ENCODE results near the gene SELENOF. TPM values are rescaled to one million over a fixed set of nuclear protein-coding genes. Genes with fewer than 3 reads are reported as not detected.

Gene SELENOF
- total RNA-seq, 1 donor from 2014 or later, result 67.0 TPM

DNA sequence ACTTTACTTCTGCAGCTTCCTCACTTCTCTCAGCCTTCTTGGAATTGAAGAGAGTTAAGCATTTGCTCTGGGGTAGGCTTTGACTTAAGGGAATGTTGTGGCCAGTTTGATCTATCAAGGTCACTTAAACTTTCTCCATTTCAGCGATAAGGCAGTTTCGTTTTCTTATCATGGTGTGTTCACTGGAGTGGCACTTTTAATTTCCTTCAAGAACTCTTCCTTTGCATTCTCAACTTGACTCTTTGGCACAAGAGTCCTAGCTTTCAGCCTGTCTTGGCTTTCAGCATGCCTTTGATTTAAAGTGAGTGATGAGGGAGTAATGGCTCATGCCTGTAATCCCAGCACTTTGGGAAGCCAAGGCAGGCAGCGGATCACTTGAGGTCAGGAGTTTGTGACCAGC is 39.2 kb upstream of the SELENOF start:
- no peak overlapping the region for H3K4me3 ChIP-seq

GRCh38 chr1:86951430-86951829 is 37.5 kb upstream of the SELENOF start:
- no peak overlapping the region for H3K4me3 ChIP-seq
- no peak overlapping the region for H3K27ac ChIP-seq (replicated peaks)
- intact Hi-C loops (cut with micrococcal nuclease), result no loop called here
- DNase-seq, result no peak
- peaks cover 15% of the 10 kb centered on the region for H3K4me1 ChIP-seq
- no peaks in the 10 kb centered on the region for H3K27me3 ChIP-seq (ENCODE audit: low read depth)
- no peaks in the 10 kb centered on the region for H3K9me3 ChIP-seq (replicated peaks)
- H3K36me3 ChIP-seq, result no peaks in the 10 kb centered on the region
- no peak for TF ChIP-seq CTCF (IDR thresholded peaks at IDR 0.05; ENCODE audit: borderline replicate concordance)

More for the DNA sequence above, 39.2 kb upstream of the SELENOF start:
- H3K27ac ChIP-seq (replicated peaks), result no peak overlapping the region
- intact Hi-C loops (cut with micrococcal nuclease), result no loop called here
- no peak for DNase-seq
- H3K36me3 ChIP-seq, result no peaks in the 10 kb centered on the region
- H3K4me1 ChIP-seq, result peaks cover 4% of the 10 kb centered on the region
- no peak for TF ChIP-seq CTCF (IDR thresholded peaks at IDR 0.05; ENCODE audit: borderline replicate concordance)
- no peaks in the 10 kb centered on the region for H3K27me3 ChIP-seq (ENCODE audit: low read depth)
- no peaks in the 10 kb centered on the region for H3K9me3 ChIP-seq (replicated peaks)

DNA sequence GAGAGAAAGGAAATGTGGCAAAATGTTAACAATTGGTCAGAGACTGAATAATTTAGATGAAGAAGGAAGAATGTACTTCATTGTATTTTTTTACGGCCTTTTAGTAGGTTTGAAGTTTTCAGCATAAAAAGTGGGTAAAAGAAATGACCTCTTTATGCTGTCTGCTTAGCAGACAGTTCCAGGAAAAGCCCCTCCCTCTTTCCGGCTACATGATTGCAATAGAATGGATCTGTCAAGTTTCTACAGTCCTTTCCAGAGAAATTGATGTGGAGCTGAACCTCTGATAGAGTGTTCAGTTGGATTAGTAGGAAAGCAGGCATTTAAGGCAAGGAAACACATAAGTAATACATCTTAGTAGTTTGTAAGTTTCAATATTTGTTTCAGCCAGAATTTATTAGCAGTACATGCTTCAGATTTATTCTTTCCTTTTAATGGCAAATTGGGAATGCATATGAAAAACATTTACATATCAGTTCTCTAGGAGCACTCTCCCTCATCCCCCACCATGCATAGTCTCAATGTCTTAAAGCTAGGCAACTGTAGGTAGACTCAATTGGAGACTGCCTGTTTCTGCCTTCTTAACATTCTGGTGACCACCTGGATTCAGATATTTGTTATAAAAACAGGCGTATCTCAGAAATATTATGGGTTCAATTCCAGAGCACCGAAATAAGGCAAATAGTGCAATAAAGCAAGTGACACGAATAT is 36.9 kb upstream of the SELENOF start:
- no peak overlapping the region for H3K27ac ChIP-seq (replicated peaks)
- intact Hi-C loops (cut with micrococcal nuclease), result no loop called here

DNA sequence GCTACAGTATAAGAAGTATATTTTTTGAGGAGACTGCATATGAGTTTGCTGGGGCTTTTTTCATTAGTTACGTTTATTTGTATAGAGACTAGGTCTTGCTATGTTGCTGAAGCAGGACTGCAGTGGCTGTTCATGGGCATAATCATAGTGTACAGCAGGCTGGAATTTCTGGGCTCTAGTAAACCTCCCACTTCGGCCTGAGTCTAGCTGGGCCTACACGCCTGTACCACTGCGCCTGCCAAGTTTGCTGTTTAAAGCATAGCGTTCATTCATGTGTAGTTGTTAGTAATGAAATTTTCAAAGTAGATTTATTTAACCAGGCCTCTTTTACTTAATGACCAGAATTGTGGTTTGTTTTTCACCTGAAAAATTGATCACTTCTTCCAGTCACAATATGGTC is 34.3 kb upstream of the SELENOF start:
- TF ChIP-seq CTCF (IDR thresholded peaks at IDR 0.05; ENCODE audit: borderline replicate concordance), result no peak
- DNase-seq, result no peak
- Histone ChIP-seq H3K4me3 (no peak overlapping the region), H3K27ac (replicated peaks) (peak overlapping the region; percentile 48), H3K9me3 (replicated peaks) (no peaks in the 10 kb centered on the region), H3K36me3 (no peaks in the 10 kb centered on the region), H3K4me1 (peaks cover 15% of the 10 kb centered on the region), H3K27me3 (ENCODE audit: low read depth) (no peaks in the 10 kb centered on the region)
- intact Hi-C loops (cut with micrococcal nuclease), result no loop called here

More for the DNA sequence above, 36.9 kb upstream of the SELENOF start:
- no peak for TF ChIP-seq CTCF (IDR thresholded peaks at IDR 0.05; ENCODE audit: borderline replicate concordance)
- H3K9me3 ChIP-seq (replicated peaks), result no peaks in the 10 kb centered on the region
- no peaks in the 10 kb centered on the region for H3K27me3 ChIP-seq (ENCODE audit: low read depth)
- peaks cover 15% of the 10 kb centered on the region for H3K4me1 ChIP-seq
- no peaks in the 10 kb centered on the region for H3K36me3 ChIP-seq
- no peak for DNase-seq
- no peak overlapping the region for H3K4me3 ChIP-seq

DNA sequence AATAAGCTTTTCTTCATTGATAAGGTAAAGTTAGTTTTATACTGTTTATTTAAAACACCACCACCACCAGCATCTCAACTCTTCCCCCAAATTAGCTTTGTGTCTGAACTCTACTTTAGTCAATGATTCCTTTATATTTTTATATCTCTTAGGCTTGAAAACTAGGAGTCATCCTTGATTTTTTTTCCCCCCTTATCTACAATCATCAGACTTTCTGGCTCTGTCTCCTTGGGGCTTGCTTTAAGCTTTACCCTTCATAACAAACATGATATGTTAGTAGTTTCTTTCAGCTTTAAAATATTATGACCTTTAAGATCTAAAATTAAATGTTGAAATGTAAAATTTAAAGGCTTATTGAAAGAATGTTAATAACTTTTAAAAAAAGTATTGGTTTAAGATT is 28.8 kb upstream of the SELENOF start:
- Histone ChIP-seq H3K27me3 (ENCODE audit: low read depth) (no peaks in the 10 kb centered on the region), H3K4me3 (no peak overlapping the region), H3K36me3 (no peaks in the 10 kb centered on the region), H3K9me3 (replicated peaks) (no peaks in the 10 kb centered on the region), H3K27ac (replicated peaks) (no peak overlapping the region), H3K4me1 (peaks cover 8% of the 10 kb centered on the region)
- intact Hi-C loops (cut with micrococcal nuclease), result no loop called here
- DNase-seq, result no peak
- TF ChIP-seq CTCF (IDR thresholded peaks at IDR 0.05; ENCODE audit: borderline replicate concordance), result no peak
